ENCODE results near the gene ABHD6. TPM values are rescaled to one million over a fixed set of nuclear protein-coding genes. Genes with fewer than 3 reads are reported as not detected.

Gene ABHD6
- total and polyA plus RNA-seq, 9 of the 15 experiments (the other 6 are each of a cell fraction or from before 2014, with no cell fraction given) = 0.53 to 3.6 (median 2.5) TPM

DNA sequence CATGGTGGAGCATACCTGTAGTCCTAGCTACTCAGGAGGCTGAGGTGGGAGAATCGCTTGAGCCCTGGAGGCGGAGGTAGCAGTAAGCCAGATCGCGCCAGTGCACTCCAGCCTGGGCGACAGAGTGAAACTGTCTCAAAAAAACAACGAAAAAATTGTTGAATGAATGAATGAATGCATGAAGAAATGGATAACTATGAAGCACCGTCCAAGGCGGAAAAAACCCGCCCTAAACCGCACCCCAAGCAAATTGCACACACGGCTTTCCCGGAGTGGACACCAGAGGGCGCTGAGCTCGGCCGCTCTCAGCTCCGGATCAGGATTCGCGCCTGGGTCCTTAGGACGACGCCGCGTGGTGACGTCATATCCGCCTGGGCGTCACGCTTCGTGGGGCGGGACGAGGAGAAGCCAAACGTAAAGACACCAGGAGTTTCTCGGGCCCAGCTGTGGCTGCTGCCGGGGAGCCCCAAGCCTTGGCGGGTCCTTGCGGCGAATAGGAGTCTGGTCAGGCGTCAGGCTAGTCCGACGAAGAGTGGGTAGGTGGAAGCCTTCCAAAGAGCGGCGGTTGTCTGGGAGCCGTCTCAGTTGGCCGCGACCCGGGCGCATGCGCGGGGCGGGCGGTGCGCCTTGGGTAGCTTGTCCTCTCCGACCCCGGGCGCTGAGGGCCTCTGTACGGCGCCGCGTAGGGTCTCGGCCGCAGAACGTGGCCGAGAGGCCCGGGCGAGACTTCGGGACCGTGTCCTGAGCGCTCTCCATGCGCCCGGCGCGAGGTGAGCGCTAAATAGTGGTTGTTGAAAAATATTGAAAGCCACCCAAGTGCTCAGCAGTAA lies 68.5 kb downstream of the ABHD6 start, which contains the start of the genes HTD2 and RPP14 (continued):
- TF ChIP-seq, protein P1, sequence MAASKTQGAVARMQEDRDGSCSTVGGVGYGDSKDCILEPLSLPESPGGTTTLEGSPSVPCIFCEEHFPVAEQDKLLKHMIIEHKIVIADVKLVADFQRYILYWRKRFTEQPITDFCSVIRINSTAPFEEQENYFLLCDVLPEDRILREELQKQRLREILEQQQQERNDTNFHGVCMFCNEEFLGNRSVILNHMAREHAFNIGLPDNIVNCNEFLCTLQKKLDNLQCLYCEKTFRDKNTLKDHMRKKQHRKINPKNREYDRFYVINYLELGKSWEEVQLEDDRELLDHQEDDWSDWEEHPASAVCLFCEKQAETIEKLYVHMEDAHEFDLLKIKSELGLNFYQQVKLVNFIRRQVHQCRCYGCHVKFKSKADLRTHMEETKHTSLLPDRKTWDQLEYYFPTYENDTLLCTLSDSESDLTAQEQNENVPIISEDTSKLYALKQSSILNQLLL (CRISPR knock-in tag; IDR thresholded peaks at IDR 0.05; ENCODE audit: borderline replicate concordance) = no peak
- no peak for TF ChIP-seq STAG1 (CRISPR knock-in tag; IDR thresholded peaks at IDR 0.05; ENCODE audit: borderline replicate concordance)
- peak; percentile 57 for TF ChIP-seq HMGN3 (IDR thresholded peaks at IDR 0.05; ENCODE audit: borderline replicate concordance, extremely low read depth, insufficient read length, low read depth, low read length)
- no peak; the same call in 1 of the 2 replicates for TF ChIP-seq STAT5A (IDR thresholded peaks at IDR 0.05; ENCODE audit: borderline replicate concordance, low read length)
- no peak for TF ChIP-seq PHB2 (IDR thresholded peaks at IDR 0.05; ENCODE audit: low read depth)
- TF ChIP-seq MEF2A (IDR thresholded peaks at IDR 0.05; ENCODE audit: control insufficient read depth, low read depth, low read length) = no peak
- no peak for TF ChIP-seq ZNF384 (IDR thresholded peaks at IDR 0.05; ENCODE audit: low read depth, low read length)
- TF ChIP-seq ZNF212 (CRISPR knock-in tag; IDR thresholded peaks at IDR 0.05) = no peak
- no peak for TF ChIP-seq ZNF274 (IDR thresholded peaks at IDR 0.05; ENCODE audit: borderline replicate concordance, low read depth, low read length)
- peak; percentile 57 for TF ChIP-seq TAF1 (IDR thresholded peaks at IDR 0.05; ENCODE audit: control insufficient read depth, extremely low read depth, insufficient read depth, low read length, severe bottlenecking)
- TF ChIP-seq YY1 (IDR thresholded peaks at IDR 0.05; ENCODE audit: borderline replicate concordance in 1 of 3, control insufficient read depth in 1 of 3, extremely low read depth in 1 of 3, insufficient read depth in 3 of 3, insufficient read length in 1 of 3, insufficient replicate concordance in 2 of 3, low read depth in 1 of 3, low read length in 2 of 3) = peak in 1 of 3 experiments; percentile 12
- TF ChIP-seq CREM (IDR thresholded peaks at IDR 0.05; ENCODE audit: low read depth) = peak; percentile 99
- TF ChIP-seq, protein P2, sequence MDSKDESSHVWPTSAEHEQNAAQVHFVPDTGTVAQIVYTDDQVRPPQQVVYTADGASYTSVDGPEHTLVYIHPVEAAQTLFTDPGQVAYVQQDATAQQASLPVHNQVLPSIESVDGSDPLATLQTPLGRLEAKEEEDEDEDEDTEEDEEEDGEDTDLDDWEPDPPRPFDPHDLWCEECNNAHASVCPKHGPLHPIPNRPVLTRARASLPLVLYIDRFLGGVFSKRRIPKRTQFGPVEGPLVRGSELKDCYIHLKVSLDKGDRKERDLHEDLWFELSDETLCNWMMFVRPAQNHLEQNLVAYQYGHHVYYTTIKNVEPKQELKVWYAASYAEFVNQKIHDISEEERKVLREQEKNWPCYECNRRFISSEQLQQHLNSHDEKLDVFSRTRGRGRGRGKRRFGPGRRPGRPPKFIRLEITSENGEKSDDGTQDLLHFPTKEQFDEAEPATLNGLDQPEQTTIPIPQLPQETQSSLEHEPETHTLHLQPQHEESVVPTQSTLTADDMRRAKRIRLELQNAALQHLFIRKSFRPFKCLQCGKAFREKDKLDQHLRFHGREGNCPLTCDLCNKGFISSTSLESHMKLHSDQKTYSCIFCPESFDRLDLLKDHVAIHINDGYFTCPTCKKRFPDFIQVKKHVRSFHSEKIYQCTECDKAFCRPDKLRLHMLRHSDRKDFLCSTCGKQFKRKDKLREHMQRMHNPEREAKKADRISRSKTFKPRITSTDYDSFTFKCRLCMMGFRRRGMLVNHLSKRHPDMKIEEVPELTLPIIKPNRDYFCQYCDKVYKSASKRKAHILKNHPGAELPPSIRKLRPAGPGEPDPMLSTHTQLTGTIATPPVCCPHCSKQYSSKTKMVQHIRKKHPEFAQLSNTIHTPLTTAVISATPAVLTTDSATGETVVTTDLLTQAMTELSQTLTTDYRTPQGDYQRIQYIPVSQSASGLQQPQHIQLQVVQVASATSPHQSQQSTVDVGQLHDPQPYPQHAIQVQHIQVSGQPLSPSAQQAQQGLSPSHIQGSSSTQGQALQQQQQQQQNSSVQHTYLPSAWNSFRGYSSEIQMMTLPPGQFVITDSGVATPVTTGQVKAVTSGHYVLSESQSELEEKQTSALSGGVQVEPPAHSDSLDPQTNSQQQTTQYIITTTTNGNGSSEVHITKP (IDR thresholded peaks at IDR 0.05; ENCODE audit: partially characterized antibody) = peak; percentile 60
- 0 out of 2 replicates have a peak, but pooled peaks have one; percentile 41 for TF ChIP-seq NR2C2 (CRISPR knock-in tag; IDR thresholded peaks at IDR 0.05)
- TF ChIP-seq NR2C2 (tag; IDR thresholded peaks at IDR 0.05) = peak; percentile 81
- no peak for TF ChIP-seq NCOA4 (IDR thresholded peaks at IDR 0.05; ENCODE audit: partially characterized antibody)
- no peak for TF ChIP-seq PHTF2 (CRISPR knock-in tag; IDR thresholded peaks at IDR 0.05)
- TF ChIP-seq HNRNPK (IDR thresholded peaks at IDR 0.05; ENCODE audit: low read depth, low read length, poor library complexity, severe bottlenecking) = no peak
- TF ChIP-seq SETDB1 (IDR thresholded peaks at IDR 0.05; ENCODE audit: low read length) = no peak

Measured in K562 (cell line).